HCT116 (cell line): ENCODE results near the gene RIPOR3. TPM values are rescaled to one million over a fixed set of nuclear protein-coding genes. Genes with fewer than 3 reads are reported as not detected.

ENCODE experiments used
- ATAC-seq: fragments of 200-7000 bp; cut with Tn5 transposase; 2 replicates; pipeline ENCODE4 v1.9.1; 2020; ENCODE audit warnings: mild to moderate bottlenecking, moderate library complexity
- BruUV-seq: library from RNA; stranded (reverse); fragments of 400-500 nt; replicated peaks from 2 replicates; lab custom pipeline; 2021; lab: Mats Ljungman, UMichigan
- CTCF ChIA-PET: fragments of 300-600 bp; sonication (Branson Sonifier 250); formaldehyde crosslinking; loops from one replicate; lab custom pipeline; 2021; ENCODE audit warnings: antibody characterized with exemption; lab: Charles Lee
- POLR2A ChIA-PET: fragments of 300-600, 350-600 bp; sonication (Branson Sonifier 250); formaldehyde crosslinking; loops from one replicate; lab custom pipeline; 2021; ENCODE audit warnings: antibody characterized with exemption; lab: Charles Lee
- RAD21 ChIA-PET, 2 experiments: fragments of 300-600 bp; sonication (Branson Sonifier 250); formaldehyde crosslinking; loops; one replicate each; lab custom pipeline; 2023; ENCODE audit warnings: low total read pairs in 2 of 2; ENCODE audit not compliant: uncharacterized antibody in 2 of 2, unreplicated experiment in 2 of 2, low non-redundant PET in 1 of 2; lab: Charles Lee
- DNase-seq: peaks from one replicate; pipeline ENCODE4 v3.0.0-alpha.2; 2010; ENCODE audit warnings: low read depth, low spot score
- H2AFZ ChIP-seq: fragments of 200-600 bp; shearing (Covaris generic), sonication (generic); 2 replicates; pipeline ENCODE4 v1.6.1; 2017; ENCODE audit warnings: low read depth, mixed run types, mixed read lengths, antibody characterized with exemption, low read length; ENCODE audit not compliant: poor library complexity, severe bottlenecking
- H3K27ac ChIP-seq: 2 replicates; pipeline ENCODE4 v1.5.1; 2012; ENCODE audit warnings: low read depth, low read length
- H3K27me3 ChIP-seq: fragments of 200-600 bp; sonication (generic); 2 replicates; pipeline ENCODE4 v1.6.1; 2016; ENCODE audit warnings: mixed run types, low read length, mixed read lengths; ENCODE audit not compliant: insufficient read depth
- H3K36me3 ChIP-seq, 2 experiments: fragments of 200-500 bp in 1 of 2; fragments of 200-600 bp in 1 of 2; sonication (Bioruptor generic) in 1 of 2; sonication (generic) in 1 of 2; 2 replicates each; pipeline versions ENCODE4 v1.5.1 to v1.6.1; 2014 to 2016; ENCODE audit warnings: low read length in 2 of 2, inconsistent platforms in 1 of 2, mixed read lengths in 1 of 2, mixed run types in 1 of 2; ENCODE audit not compliant: insufficient read depth in 2 of 2, control insufficient read depth in 1 of 2
- H3K4me1 ChIP-seq, 2 experiments: fragments of 200-600 bp in 1 of 2; sonication (generic) in 1 of 2; 2 replicates each; pipeline versions ENCODE4 v1.5.1 to v1.6.1; 2012 to 2017; ENCODE audit warnings: low read length in 2 of 2, inconsistent platforms in 1 of 2, mild to moderate bottlenecking in 1 of 2, mixed read lengths in 1 of 2, mixed run types in 1 of 2, moderate library complexity in 1 of 2; ENCODE audit not compliant: insufficient read depth in 2 of 2, control insufficient read depth in 1 of 2
- H3K4me2 ChIP-seq: fragments of 200-600 bp; sonication (generic); 2 replicates; pipeline ENCODE4 v1.6.1; 2017; ENCODE audit warnings: mixed run types, low read length, mixed read lengths
- H3K4me3 ChIP-seq, 2 experiments: fragments of 200-600 bp in 1 of 2; sonication (generic) in 1 of 2; replicated peaks in 1 of 2; 2 replicates each; pipeline ENCODE4 v1.5.1; 2011 to 2016; ENCODE audit warnings: low read length in 2 of 2, control low read depth in 1 of 2, low read depth in 1 of 2, mild to moderate bottlenecking in 1 of 2, mixed read lengths in 1 of 2, mixed run types in 1 of 2
- H3K79me2 ChIP-seq: fragments of 200-600 bp; sonication (generic); 2 replicates; pipeline ENCODE4 v1.6.1; 2017; ENCODE audit warnings: mild to moderate bottlenecking, mixed run types, low read length, moderate library complexity, mixed read lengths; ENCODE audit not compliant: insufficient read depth
- H3K9ac ChIP-seq: fragments of 200-600 bp; sonication (generic); 2 replicates; pipeline ENCODE4 v1.6.1; 2016; ENCODE audit warnings: low read length, mixed read lengths
- H3K9me2 ChIP-seq: fragments of 200-600 bp; sonication (generic), shearing (Covaris generic); 2 replicates; pipeline ENCODE4 v1.6.1; 2017; ENCODE audit warnings: mixed run types, mild to moderate bottlenecking, moderate library complexity; ENCODE audit not compliant: insufficient read depth
- H3K9me3 ChIP-seq, 2 experiments: fragments of 200-500 bp in 1 of 2; fragments of 200-600 bp in 1 of 2; sonication (Bioruptor generic) in 1 of 2; sonication (generic) in 1 of 2; 2 replicates each; pipeline ENCODE4 v1.6.1; 2014 to 2017; ENCODE audit warnings: low read length in 2 of 2, mixed read lengths in 2 of 2, inconsistent platforms in 1 of 2, low read depth in 1 of 2, mild to moderate bottlenecking in 1 of 2, mixed run types in 1 of 2, moderate library complexity in 1 of 2; ENCODE audit not compliant: control insufficient read depth in 1 of 2, insufficient read depth in 1 of 2
- H4K20me1 ChIP-seq: fragments of 200-600 bp; sonication (generic), shearing (Covaris generic); 2 replicates; pipeline ENCODE4 v1.6.1; 2017; ENCODE audit warnings: mixed run types, mild to moderate bottlenecking, moderate library complexity; ENCODE audit not compliant: insufficient read depth
- EZH2 ChIP-seq: fragments of 200-600 bp; sonication (generic); IDR thresholded peaks from 2 replicates; pipeline ENCODE4 v1.6.1; 2017; ENCODE audit warnings: antibody characterized with exemption, mixed run types
- EZH2phosphoT487 ChIP-seq: fragments of 200-600 bp; IDR thresholded peaks from 2 replicates; pipeline ENCODE4 v1.6.1; 2018; ENCODE audit warnings: antibody characterized with exemption, borderline replicate concordance
- FOSL1 ChIP-seq: IDR thresholded peaks from 2 replicates; pipeline ENCODE4 v1.6.1; 2012; ENCODE audit warnings: low read depth
- POLR2A ChIP-seq: IDR thresholded peaks from 2 replicates; pipeline ENCODE4 v1.7.0; 2011; ENCODE audit warnings: borderline replicate concordance; ENCODE audit not compliant: insufficient read depth, insufficient read length; ENCODE audit errors: extremely low read depth
- TCF7L2 ChIP-seq: IDR thresholded peaks from 2 replicates; pipeline ENCODE4 v1.7.0; 2011; ENCODE audit warnings: borderline replicate concordance, inconsistent platforms; ENCODE audit not compliant: insufficient read depth, insufficient read length; ENCODE audit errors: extremely low read depth
- ZFX ChIP-seq: fragments of 450-650 bp; IDR thresholded peaks from 2 replicates; pipeline ENCODE4 v1.6.1; 2017
- intact Hi-C: fragments of 100-400 bp; cut with micrococcal nuclease; formaldehyde crosslinking; loops from 2 replicates; pipeline ENCODE4 v1.10.0; 2022
- total RNA-seq: library from RNA; stranded (reverse); gene quantifications from one replicate; pipeline ENCODE4 v1.2.1, GENCODE V29; 2021; ENCODE audit not compliant: unreplicated experiment
- TF ChIP-seq, protein P1 (sequence below): IDR thresholded peaks from 2 replicates; pipeline ENCODE4 v1.6.1; 2012
- TF ChIP-seq, protein P2 (sequence below): IDR thresholded peaks from 2 replicates; pipeline ENCODE4 v1.6.1; 2011; ENCODE audit warnings: mild to moderate bottlenecking, low read length, moderate library complexity; ENCODE audit not compliant: insufficient replicate concordance; ENCODE audit errors: extremely low read depth

Gene RIPOR3
- total RNA-seq, 1 experiment from 2014 or later: 0.22 TPM

DNA sequence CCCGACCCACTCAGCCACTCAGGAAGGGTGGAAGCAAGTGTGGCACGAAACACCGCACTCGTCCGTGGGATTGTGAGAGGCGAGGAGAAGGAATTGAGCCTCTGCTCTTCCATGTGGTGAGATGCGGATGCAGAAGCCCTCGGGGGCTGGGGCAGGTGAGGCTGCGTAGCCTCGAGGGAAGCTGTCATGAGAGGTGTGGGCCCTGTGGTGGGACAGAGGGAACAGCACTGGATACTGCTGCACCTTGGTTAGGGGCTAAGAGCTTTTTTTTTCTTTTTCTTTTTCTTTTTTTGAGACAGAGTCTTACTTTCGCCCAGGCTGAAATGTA, 94.7 kb downstream of the RIPOR3 start:
- peaks cover under 1 to 7% of the 10 kb centered on the region in 2 experiments; a peak in 1 of 4 replicates for H3K4me1 ChIP-seq
- H3K9me2 ChIP-seq: no peaks in the 10 kb centered on the region
- H4K20me1 ChIP-seq: no peaks in the 10 kb centered on the region
- H3K79me2 ChIP-seq: no peaks in the 10 kb centered on the region
- ATAC-seq (no peak), DNase-seq (no peak)
- no peak overlapping the region for H3K27ac ChIP-seq
- intact Hi-C loops: no loop called here
- no peak for TF ChIP-seq EZH2
- TF ChIP-seq, protein P1, sequence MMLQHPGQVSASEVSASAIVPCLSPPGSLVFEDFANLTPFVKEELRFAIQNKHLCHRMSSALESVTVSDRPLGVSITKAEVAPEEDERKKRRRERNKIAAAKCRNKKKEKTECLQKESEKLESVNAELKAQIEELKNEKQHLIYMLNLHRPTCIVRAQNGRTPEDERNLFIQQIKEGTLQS: no peak
- no peaks in the 10 kb centered on the region for H3K36me3 ChIP-seq
- no TSS peak for BruUV-seq
- no peaks in the 10 kb centered on the region for H3K27me3 ChIP-seq
- ChIA-PET POLR2A (no interaction called here), RAD21 (no interaction called here), CTCF (interaction anchor here (1.7 kb wide), 1 partner anchor 9 kb away, joined by 5 read pairs; no protein-coding TSS in a partner anchor)
- no peaks in the 10 kb centered on the region for H3K9me3 ChIP-seq
- H3K9ac ChIP-seq: no peak overlapping the region
- no peak overlapping the region for H2AFZ ChIP-seq
- H3K4me2 ChIP-seq: no peak overlapping the region
- H3K4me3 ChIP-seq: no peak overlapping the region

DNA sequence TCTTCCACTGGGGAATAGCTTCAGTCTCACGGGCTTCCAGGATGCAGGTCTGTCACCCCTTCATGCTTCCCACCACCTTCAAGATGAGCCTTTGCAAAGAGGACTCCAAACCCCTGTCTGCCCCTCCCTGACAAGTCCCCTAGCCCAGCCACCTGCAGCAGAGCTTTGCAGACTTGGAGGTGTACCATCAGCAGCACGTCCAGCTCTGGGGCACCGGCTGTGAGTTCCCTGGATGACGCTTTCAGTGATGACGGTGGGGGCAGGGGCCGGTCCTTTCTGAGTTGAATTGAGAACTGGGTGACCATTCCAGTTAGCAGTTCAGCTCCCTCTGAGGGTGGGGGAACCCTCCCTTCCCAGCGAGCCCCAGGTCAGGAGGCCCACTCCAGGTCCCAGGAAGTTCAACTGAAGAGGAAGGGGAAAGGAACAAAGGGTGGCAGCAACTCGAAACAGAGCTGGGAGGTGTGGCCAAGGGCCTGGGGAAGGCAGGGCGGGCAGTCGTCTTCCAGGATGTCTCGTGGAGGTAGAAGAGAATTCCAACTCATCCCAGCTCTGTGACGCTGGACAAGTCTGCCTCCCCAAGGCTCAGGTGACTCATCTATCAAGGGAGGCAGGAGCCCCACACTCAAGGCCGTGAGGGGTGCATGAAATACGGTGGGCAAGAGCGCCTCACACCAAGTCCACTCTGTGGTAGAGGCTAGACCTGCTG, 95.2 kb downstream of the RIPOR3 start:
- Histone ChIP-seq H3K9ac (no peak overlapping the region), H4K20me1 (no peaks in the 10 kb centered on the region), H2AFZ (no peak overlapping the region), H3K4me3 (no peak overlapping the region), H3K9me3 (no peaks in the 10 kb centered on the region), H3K79me2 (no peaks in the 10 kb centered on the region), H3K4me1 (peaks cover 0 to 5% of the 10 kb centered on the region in 2 experiments; a peak in 1 of 4 replicates), H3K27ac (no peak overlapping the region), H3K36me3 (no peaks in the 10 kb centered on the region), H3K9me2 (no peaks in the 10 kb centered on the region), H3K27me3 (no peaks in the 10 kb centered on the region), H3K4me2 (no peak overlapping the region)
- ATAC-seq: no peak
- DNase-seq: no peak
- POLR2A ChIA-PET: no interaction called here
- no TSS peak for BruUV-seq
- CTCF ChIA-PET: interaction anchor here (1.7 kb wide), 1 partner anchor 8 kb away, joined by 5 read pairs; no protein-coding TSS in a partner anchor
- intact Hi-C loops: no loop called here
- TF ChIP-seq, protein P1: no peak
- TF ChIP-seq, protein P2, sequence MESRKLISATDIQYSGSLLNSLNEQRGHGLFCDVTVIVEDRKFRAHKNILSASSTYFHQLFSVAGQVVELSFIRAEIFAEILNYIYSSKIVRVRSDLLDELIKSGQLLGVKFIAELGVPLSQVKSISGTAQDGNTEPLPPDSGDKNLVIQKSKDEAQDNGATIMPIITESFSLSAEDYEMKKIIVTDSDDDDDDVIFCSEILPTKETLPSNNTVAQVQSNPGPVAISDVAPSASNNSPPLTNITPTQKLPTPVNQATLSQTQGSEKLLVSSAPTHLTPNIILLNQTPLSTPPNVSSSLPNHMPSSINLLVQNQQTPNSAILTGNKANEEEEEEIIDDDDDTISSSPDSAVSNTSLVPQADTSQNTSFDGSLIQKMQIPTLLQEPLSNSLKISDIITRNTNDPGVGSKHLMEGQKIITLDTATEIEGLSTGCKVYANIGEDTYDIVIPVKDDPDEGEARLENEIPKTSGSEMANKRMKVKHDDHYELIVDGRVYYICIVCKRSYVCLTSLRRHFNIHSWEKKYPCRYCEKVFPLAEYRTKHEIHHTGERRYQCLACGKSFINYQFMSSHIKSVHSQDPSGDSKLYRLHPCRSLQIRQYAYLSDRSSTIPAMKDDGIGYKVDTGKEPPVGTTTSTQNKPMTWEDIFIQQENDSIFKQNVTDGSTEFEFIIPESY: no peak
- no peak for TF ChIP-seq FOSL1
- TF ChIP-seq ZFX: no peak
- no peak for TF ChIP-seq EZH2phosphoT487
- no peak for TF ChIP-seq POLR2A
- TF ChIP-seq TCF7L2: no peak
- RAD21 ChIA-PET: no interaction called here
